Measurements from ENCODE around the gene RRP1.

GRCh38 chr21:43762303-43763128, 26.9 kb upstream of the RRP1 start:
- TF ChIP-seq CTCF (conservative IDR thresholded peaks at IDR 0.05; ENCODE audit: low read length): no peak
- TF ChIP-seq EZH2phosphoT487 (IDR thresholded peaks at IDR 0.05; ENCODE audit: borderline replicate concordance, low read depth, low read length): no peak

Data from OCI-LY7 (cell line).